ENCODE results near the gene YWHAB. TPM values are rescaled to one million over a fixed set of nuclear protein-coding genes. Genes with fewer than 3 reads are reported as not detected.

YWHAB gene
- total and polyA plus RNA-seq, 2 of the 4 experiments (the other 2 are of a cell fraction) = 78.0 to 102 TPM

DNA sequence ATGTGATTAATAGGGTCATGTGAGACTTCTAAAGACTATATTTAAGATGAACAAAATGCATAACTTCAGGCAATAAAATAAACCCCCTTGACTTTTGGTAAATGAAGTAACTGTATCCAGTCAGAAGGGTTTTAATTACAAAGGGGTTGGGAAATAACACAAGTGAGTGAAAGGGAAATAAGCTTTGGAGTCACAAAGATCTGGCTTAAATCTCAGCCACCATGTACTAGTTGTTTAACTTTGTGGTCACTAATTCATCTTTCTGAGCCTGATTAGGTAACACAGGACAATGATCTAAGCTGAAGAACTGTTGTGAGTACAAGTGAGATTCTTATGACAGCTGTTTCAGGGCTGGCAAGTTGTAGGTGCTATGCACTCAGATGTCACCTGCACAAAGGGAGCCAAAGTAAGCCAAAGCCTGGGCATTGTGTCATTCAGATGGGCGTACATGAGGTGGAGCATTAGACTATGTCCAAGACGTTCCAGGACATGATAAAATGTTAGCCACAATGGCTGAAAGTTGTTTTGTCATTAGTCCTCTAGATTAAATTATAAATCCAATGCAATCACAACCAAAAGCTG is 60.9 kb downstream of the YWHAB start:
- Histone ChIP-seq H2AFZ (replicated peaks; ENCODE audit: low read length, poor library complexity) (no peak overlapping the region), H3K9me3 (ENCODE audit: control insufficient read depth, insufficient read depth, low read length) (no peaks in the 10 kb centered on the region), H4K20me1 (ENCODE audit: insufficient read depth, low read length) (no peaks in the 10 kb centered on the region), H3K79me1 (ENCODE audit: low read depth in 1 of 2, low read length in 2 of 2) (peaks cover 0 to 8% of the 10 kb centered on the region in 2 experiments; a peak in 2 of 4 replicates), H2AK9ac (replicated peaks; ENCODE audit: low read depth, low read length, poor library complexity) (no peak overlapping the region), H3K27ac (ENCODE audit: insufficient read depth, low read length) (no peak overlapping the region), H3K4me1 (ENCODE audit: control insufficient read depth, insufficient read depth, low read length) (peaks cover 2% of the 10 kb centered on the region; the same call in 1 of the 2 replicates), H4K91ac (ENCODE audit: insufficient read depth, low read depth, low read length) (no peak overlapping the region), H4K8ac (ENCODE audit: low read depth in 2 of 2, low read length in 2 of 2) (no peak overlapping the region), H3K56ac (ENCODE audit: extremely low read depth, insufficient read depth, low read length) (no peak overlapping the region), H3K4me2 (ENCODE audit: low read depth, low read length) (no peak overlapping the region), H3K9ac (ENCODE audit: low read depth, low read length) (no peak overlapping the region), H2AK5ac (ENCODE audit: low read depth, low read length) (no peak overlapping the region), H3K14ac (replicated peaks; ENCODE audit: low read depth, low read length) (no peak overlapping the region), H3K4me3 (ENCODE audit: insufficient read depth, low read depth, low read length) (no peak overlapping the region), H3K27me3 (ENCODE audit: control insufficient read depth, insufficient read depth, low read length) (no peaks in the 10 kb centered on the region), H2BK15ac (ENCODE audit: low read depth, low read length) (no peak overlapping the region), H2BK5ac (ENCODE audit: low read depth, low read length, poor library complexity, severe bottlenecking) (no peak overlapping the region), H3K36me3 (ENCODE audit: control insufficient read depth, insufficient read depth, low read length) (peaks cover 51% of the 10 kb centered on the region), H3K23ac (ENCODE audit: low read depth, low read length) (no peak overlapping the region), H3K4ac (ENCODE audit: low read depth, low read length) (no peak overlapping the region), H3K9me1 (ENCODE audit: insufficient read depth, low read length) (peaks cover under 1% of the 10 kb centered on the region; the same call in 1 of the 2 replicates), H2BK20ac (ENCODE audit: low read depth, low read length) (no peak overlapping the region), H2BK120ac (ENCODE audit: low read depth, low read length) (no peak overlapping the region), H3K18ac (ENCODE audit: low read depth, low read length) (no peak overlapping the region), H4K5ac (ENCODE audit: low read depth, low read length) (no peak overlapping the region)
- no CpG with 5 or more reads among the region's 2 CpGs for WGBS, 2 experiments (ENCODE audit: extremely low coverage in 2 of 2, insufficient read length in 1 of 2)
- in situ Hi-C loops (cut with MboI; ENCODE audit: low sequenced_read_pairs) = no loop called here
- ATAC-seq (ENCODE audit: low read depth) (peak; percentile 24), DNase-seq (peak; percentile 26)
- CTCF ChIA-PET = interaction anchor here (1.0 kb wide), 1 partner anchor 13 kb away, joined by 6 read pairs; no protein-coding TSS in a partner anchor
- POLR2A ChIA-PET (ENCODE audit: unreplicated experiment) = no interaction called here
- TF ChIP-seq CEBPB (IDR thresholded peaks at IDR 0.05; ENCODE audit: low read depth, low read length) (no peak), POLR2A (IDR thresholded peaks at IDR 0.05; ENCODE audit: low read depth, low read length) (no peak), RCOR1 (IDR thresholded peaks at IDR 0.05; ENCODE audit: insufficient replicate concordance, low read length) (no peak), SMC3 (IDR thresholded peaks at IDR 0.05; ENCODE audit: low read depth, low read length) (no peak), NFE2L2 (IDR thresholded peaks at IDR 0.05; ENCODE audit: low read depth, low read length) (no peak), MXI1 (IDR thresholded peaks at IDR 0.05; ENCODE audit: borderline replicate concordance, low read depth, low read length) (no peak), CHD1 (IDR thresholded peaks at IDR 0.05; ENCODE audit: low read depth, low read length) (no peak), MAZ (IDR thresholded peaks at IDR 0.05; ENCODE audit: borderline replicate concordance, low read depth, low read length) (no peak)
- TF ChIP-seq, protein P1, sequence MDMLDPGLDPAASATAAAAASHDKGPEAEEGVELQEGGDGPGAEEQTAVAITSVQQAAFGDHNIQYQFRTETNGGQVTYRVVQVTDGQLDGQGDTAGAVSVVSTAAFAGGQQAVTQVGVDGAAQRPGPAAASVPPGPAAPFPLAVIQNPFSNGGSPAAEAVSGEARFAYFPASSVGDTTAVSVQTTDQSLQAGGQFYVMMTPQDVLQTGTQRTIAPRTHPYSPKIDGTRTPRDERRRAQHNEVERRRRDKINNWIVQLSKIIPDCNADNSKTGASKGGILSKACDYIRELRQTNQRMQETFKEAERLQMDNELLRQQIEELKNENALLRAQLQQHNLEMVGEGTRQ (IDR thresholded peaks at IDR 0.05; ENCODE audit: low read depth, low read length) = no peak
- intact Hi-C loops (cut with micrococcal nuclease) = no loop called here
- dilution Hi-C loops (cut with HindIII; ENCODE audit: low sequenced_read_pairs, unreplicated experiment) = no loop called here
- BruUV-seq (replicated peaks) = no TSS peak

Data from IMR-90 (cell line).